Measurements from ENCODE around the gene CLPTM1. TPM values are rescaled to one million over a fixed set of nuclear protein-coding genes. Genes with fewer than 3 reads are reported as not detected.

CLPTM1 gene
- total and polyA plus RNA-seq, 9 of the 15 experiments (the other 6 are each of a cell fraction or from before 2014, with no cell fraction given): 0.37 to 96.0 (median 27.5) TPM

GRCh38 chr19:44957526-44957925, 2.3 kb downstream of the CLPTM1 start:
- no peaks in the 10 kb centered on the region for H3K27me3 ChIP-seq (ENCODE audit: control insufficient read depth in 2 of 2, insufficient read depth in 2 of 2, low read length in 2 of 2)
- H3K9me1 ChIP-seq (ENCODE audit: control insufficient read depth, insufficient read depth, low read length): peaks cover 9% of the 10 kb centered on the region
- peaks cover 16 to 24% of the 10 kb centered on the region in 2 experiments; a peak in 4 of 5 replicates for H3K4me1 ChIP-seq (replicated peaks in 1 of 2; ENCODE audit: control insufficient read depth in 2 of 2, insufficient read depth in 2 of 2, low read length in 2 of 2)
- in situ Hi-C loops (cut with MboI) (no loop called here), intact Hi-C loops (cut with micrococcal nuclease) (no loop called here)
- H3K27ac ChIP-seq (ENCODE audit: extremely low read depth, low read depth, low read length): peak overlapping the region; percentile 12; the same call in 1 of the 3 replicates
- H4K20me1 ChIP-seq (replicated peaks; ENCODE audit: control insufficient read depth, insufficient read depth, low read length): peaks cover 24% of the 10 kb centered on the region
- ATAC-seq (no peak), FAIRE-seq (no peak), DNase-seq (ENCODE audit: extremely low read depth in 1 of 4, low spot score in 3 of 4) (no peak)
- no peak overlapping the region for H3K4me3 ChIP-seq
- WGBS (ENCODE audit: insufficient coverage, low coverage, missing lambda C conversion rate): 78% methylated on average over 7 of the region's 7 CpGs
- H3K9me3 ChIP-seq (replicated peaks; ENCODE audit: control insufficient read depth, insufficient read depth, low read depth, low read length): no peaks in the 10 kb centered on the region
- no peak overlapping the region for H2AFZ ChIP-seq (ENCODE audit: low read depth, low read length)
- ChIA-PET POLR2A (interaction anchor here (0.6 to 1.7 kb wide), 7 partner anchors 14 to 1196 kb away, joined by 3 to 6 read pairs (median 3); partner anchors contain the start of genes RELB and TOMM40), CTCF (ENCODE audit: low intra/inter-chr PET ratio) (no interaction called here)
- H3K4me2 ChIP-seq (ENCODE audit: insufficient read depth, low read length): 0 out of 2 replicates have a peak overlapping the region, but pooled peaks have one; percentile 16
- no TSS peak for BruUV-seq (replicated peaks)
- TF ChIP-seq ZNF324 (CRISPR knock-in tag; IDR thresholded peaks at IDR 0.05) (no peak), ZNF253 (CRISPR knock-in tag; conservative IDR thresholded peaks at IDR 0.05) (no peak), SMAD3 (CRISPR knock-in tag; conservative IDR thresholded peaks at IDR 0.05) (no peak), ZBED1 (IDR thresholded peaks at IDR 0.05) (no peak), FUS (optimal IDR thresholded peaks at IDR 0.05; ENCODE audit: low read depth, low read length) (no peak), TAL1 (IDR thresholded peaks at IDR 0.05) (no peak), ETS2 (tag; IDR thresholded peaks at IDR 0.05; ENCODE audit: borderline replicate concordance, poor library complexity, severe bottlenecking) (no peak), NR1H2 (CRISPR knock-in tag; IDR thresholded peaks at IDR 0.05) (no peak), FOXJ3 (CRISPR knock-in tag; IDR thresholded peaks at IDR 0.05) (no peak), TRIM28 (IDR thresholded peaks at IDR 0.05) (no peak), ARHGAP35 (IDR thresholded peaks at IDR 0.05; ENCODE audit: partially characterized antibody) (no peak)
- H3K36me3 ChIP-seq (ENCODE audit: control insufficient read depth, insufficient read depth, low read length): peaks cover 47% of the 10 kb centered on the region; the same call in 2 of the 3 replicates
- H3K9ac ChIP-seq (ENCODE audit: insufficient read depth in 1 of 2, low read depth in 2 of 2, low read length in 2 of 2): peak overlapping the region in 1 of 2 experiments; percentile 85; a peak in 2 of 4 replicates
- H3K79me2 ChIP-seq (ENCODE audit: control insufficient read depth, insufficient read depth, low read length): peaks cover 72% of the 10 kb centered on the region

Data from K562 (cell line).